Left cardiac atrium (tissue), 4 donors: ENCODE measurements around the gene TMSB4X. TPM values are rescaled to one million over a fixed set of nuclear protein-coding genes. Genes with fewer than 3 reads are reported as not detected.

Experiments used
- ATAC-seq, 2 donors: fragments of 200-7000 bp; cut with Tn5 transposase; one replicate each; pipeline ENCODE4 v1.9.1; 2020; ENCODE audit warnings: mild to moderate bottlenecking in 2 of 2, moderate library complexity in 2 of 2
- DNase-seq: peaks from one replicate; pipeline ENCODE4 v3.0.0-alpha.2; 2020
- intact Hi-C, 2 donors: fragments of 100-400 bp; cut with DNase I; formaldehyde crosslinking; loops; one replicate each; pipeline versions ENCODE4 v1.14.1 to v1.15.1; 2022 to 2023
- total RNA-seq, 2 donors: library from RNA; stranded (reverse); fragmentation: NEBNext Ultra II Directional; extraction: Animal tissue kit (Norgen Biotek cat#: 25700); gene quantifications; one replicate each; pipeline ENCODE4 v1.2.1, GENCODE V29; 2021
- donor health status: DM: no; HTN: yes; CAD: no.
- donor health status: DM: no; HTN: yes; CAD: no; lungs with severe emphysema.
- donor health status: DM: yes; HTN: yes; CAD: no.
- donor health status: Dilated cardiomyopathy.

TMSB4X gene
- total RNA-seq, 2 donors from 2014 or later, result 1,546 to 1,715 TPM

GRCh38 chrX:12987340-12987739, 12.4 kb downstream of the TMSB4X start:
- intact Hi-C loops, result no loop called here
- DNase-seq (no peak), ATAC-seq (no peak)

DNA sequence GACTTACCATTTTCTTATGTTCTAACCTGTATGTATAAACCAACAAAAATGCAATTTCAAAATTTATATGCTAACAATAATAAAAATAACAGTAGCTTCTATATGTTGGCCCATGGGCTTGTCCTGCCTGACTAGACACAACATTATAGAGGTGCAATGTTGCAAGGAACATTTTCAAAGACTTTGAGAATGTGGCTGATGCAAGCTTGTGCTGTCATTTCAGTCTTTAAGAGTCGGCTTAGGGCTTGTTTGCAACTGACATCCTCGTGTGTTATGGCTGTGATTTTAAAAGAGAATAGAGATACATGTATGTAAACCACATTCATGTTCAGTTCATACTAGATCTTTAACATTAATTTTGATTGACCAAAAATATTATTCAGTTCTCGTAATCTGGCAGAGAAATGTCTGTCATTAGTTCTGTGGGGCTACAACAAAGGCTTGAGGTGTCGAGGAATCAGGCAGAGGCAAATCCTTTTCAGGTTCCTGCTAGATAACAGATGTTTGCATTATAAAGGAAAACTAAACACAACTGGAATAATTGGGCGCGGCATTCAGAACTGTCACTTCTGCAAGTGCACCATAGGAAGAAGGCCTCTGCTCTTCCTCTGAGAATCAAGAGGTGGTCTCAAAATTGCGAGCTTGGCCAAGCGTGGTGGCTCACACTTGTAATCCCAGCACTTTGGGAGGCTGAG, 13.1 kb downstream of the TMSB4X start:
- ATAC-seq (no peak), DNase-seq (no peak)
- intact Hi-C loops, result no loop called here

- ATAC-seq, result peak in 1 of 2 donors; percentile 71
- DNase-seq, result no peak
- intact Hi-C loops, result no loop called here
Observed at GRCh38 chrX:12988797-12989196, 13.9 kb downstream of the TMSB4X start.

GRCh38 chrX:12989461-12989860, 14.6 kb downstream of the TMSB4X start:
- intact Hi-C loops, result no loop called here
- ATAC-seq (no peak), DNase-seq (no peak)

- intact Hi-C loops, result no loop called here
- ATAC-seq, result no peak
- DNase-seq, result no peak
Observed at GRCh38 chrX:12991575-12991974, 16.7 kb downstream of the TMSB4X start.

DNA sequence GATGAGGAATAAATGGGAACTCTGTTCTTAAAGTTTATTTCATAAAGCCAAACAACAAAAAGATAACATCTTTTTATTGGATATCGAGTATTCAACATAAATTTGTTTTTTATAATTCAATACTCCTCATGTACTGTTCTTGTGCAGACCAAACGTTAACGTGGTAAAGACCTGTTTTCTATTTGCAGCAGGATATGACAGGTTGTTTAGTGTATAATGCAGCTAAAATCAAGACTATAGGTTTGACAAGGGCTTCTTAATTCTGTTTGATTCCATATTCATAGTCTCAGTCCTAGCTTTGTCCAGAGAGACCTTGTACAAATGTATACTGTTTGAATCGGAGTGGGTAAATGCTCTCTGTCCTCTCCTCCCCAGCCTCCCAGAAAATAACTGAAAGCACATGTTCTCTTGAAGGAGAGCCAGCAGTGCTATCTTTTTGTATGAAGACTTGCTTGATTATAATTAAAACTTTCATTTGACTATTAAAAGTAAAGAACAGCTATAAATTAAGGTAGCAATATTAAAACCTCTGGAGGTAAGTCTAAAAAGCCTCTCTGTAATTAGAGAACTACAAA, 17.7 kb downstream of the TMSB4X start:
- DNase-seq, result no peak
- intact Hi-C loops, result no loop called here
- ATAC-seq, result no peak

DNA sequence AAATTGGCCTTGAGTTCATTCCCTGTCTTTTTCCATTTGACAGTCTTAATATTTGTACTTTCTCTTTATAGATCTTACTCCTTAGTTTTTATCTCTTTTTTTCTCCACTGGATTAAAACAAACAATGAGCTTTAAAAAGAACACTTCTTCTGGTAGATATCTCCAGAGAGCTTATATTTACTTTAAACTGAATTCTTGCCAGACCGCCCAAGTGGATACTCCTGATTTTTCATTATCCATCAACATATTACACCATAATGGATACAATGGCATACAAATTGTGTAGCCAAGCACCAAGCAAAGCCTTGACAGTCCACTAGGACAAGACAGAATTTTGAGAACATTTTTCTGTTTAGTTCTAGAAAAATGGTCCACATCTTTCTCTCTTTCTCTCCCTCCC, 18.9 kb downstream of the TMSB4X start:
- intact Hi-C loops, result no loop called here
- DNase-seq, result no peak
- no peak for ATAC-seq

DNA sequence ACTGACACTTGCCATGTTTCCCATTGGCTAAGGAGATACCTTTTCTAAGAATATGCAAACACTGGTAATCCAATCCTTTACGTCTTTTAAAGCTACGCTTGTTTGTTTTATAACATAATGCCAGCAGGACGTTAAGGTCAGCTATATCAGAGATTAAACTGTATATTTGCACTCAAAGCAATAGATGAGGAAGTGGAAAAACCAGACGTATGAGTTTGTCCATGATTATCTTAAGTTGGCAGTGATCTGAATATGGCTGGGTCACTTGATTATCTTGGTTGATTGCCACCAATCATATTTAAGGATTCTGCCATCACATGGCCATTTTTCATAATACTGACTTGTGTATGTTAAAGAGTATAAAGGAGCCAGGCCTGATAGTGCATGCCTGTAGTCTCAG, 19.4 kb downstream of the TMSB4X start:
- no peak for DNase-seq
- no peak for ATAC-seq
- intact Hi-C loops, result no loop called here

- ATAC-seq (no peak), DNase-seq (no peak)
- intact Hi-C loops, result no loop called here
Observed at GRCh38 chrX:12996934-12997435, 22.1 kb downstream of the TMSB4X start.

DNA sequence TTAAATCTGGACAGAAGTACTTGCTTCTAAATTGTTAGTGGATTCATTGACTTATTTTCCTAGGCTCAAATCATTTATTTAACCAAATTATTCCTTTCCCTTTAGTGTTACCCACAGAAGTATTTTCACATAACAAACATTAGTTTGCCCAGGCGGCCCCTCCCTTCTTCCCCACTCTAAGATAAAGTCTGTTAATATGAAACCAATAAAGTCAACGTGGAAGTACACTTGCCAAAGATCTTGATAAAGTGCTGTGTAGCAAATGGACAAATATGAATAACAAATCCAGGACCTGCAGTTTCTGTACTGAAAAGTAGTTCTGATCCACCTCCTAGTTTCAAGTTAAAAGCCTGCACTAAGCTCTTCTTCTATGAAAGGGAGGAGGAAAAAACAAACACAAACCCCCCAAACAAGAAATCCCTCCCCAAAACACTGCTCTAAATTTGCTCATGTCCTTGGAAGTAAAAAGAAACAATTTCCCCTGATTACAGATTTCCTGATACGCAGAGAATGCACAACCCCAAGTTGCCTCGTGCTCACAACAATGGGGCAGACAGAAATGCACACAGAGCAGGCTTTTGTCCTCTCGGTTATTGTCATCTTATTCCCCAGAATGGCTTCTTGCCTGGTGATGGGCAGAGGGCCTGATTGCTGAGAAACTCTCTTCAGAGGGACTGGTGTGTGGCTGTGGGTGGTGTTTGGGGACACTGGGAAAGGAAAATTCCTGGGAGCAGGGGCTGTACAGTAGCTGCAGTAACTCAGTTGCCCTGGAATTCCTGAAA, 23.2 kb downstream of the TMSB4X start:
- no peak for ATAC-seq
- intact Hi-C loops, result no loop called here
- DNase-seq, result no peak

DNA sequence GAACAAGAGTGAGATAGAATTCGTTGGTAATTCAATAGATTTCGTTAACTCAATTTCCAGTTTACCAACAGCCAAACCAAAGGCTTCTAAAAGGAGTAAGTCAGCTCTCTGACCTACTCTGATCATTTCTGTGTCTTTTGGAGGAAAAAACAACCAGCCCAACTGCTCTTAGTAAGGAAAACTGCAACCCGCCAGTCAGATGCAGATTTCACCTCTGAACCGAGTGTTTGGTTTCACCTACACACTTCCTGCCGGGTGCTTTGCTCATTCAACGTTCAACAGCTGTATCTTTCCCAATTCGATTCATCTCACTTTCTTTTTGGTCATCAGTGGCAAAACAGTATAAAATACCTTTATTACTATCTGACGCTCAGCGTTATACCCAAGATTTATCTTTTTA, 24.5 kb downstream of the TMSB4X start:
- DNase-seq (no peak), ATAC-seq (no peak)
- intact Hi-C loops, result no loop called here

DNA sequence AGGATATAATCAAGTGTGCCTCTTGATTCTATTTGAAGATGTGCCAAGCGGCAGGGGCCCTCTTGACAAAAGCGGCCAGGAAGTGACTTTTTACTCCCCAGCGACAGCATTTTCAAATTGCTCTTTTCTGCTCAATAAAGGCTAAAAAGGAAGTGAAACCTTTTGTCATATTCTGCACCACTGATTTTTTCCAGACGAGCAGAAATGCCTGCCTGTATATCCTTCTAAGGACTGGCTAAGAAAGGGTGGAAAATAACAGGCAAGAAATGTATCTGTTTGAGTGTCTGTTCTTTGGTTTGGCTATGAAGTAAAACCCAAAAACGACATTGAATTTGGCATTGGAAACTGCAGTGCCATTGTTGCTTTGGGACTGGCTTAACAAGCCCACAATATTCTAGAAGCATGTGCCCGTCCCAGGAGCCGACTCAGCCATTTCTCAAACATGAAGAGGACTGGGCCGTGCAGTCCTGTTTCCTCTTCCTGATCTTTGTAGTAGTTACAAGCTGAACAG, 25.4 kb downstream of the TMSB4X start:
- peak; percentile 33 for DNase-seq
- intact Hi-C loops, result no loop called here
- ATAC-seq, result peak; percentile 49 to 63

DNA sequence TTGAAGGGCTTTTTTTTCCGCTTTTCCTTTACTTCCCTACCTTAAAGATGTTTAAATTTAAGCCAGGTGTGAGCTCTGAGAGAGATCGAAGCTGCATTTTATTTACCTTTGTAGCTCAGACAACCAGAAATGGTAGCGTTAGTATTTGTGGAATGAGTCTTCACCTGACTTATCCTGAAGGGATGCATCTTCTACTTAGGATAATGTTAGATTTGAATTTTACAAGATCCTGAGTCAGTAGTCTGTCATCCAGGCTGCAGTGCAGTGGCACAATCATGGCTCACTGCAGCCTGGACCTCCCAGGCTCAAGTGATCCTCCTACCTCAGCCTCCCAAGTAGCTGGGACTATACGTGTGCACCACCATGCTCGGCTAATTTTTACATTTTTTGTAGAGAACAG, 26.2 kb downstream of the TMSB4X start:
- intact Hi-C loops, result no loop called here
- ATAC-seq (no peak), DNase-seq (no peak)

- no peak for DNase-seq
- intact Hi-C loops, result no loop called here
Observed at GRCh38 chrX:13001961-13002671, 27.2 kb downstream of the TMSB4X start.

DNA sequence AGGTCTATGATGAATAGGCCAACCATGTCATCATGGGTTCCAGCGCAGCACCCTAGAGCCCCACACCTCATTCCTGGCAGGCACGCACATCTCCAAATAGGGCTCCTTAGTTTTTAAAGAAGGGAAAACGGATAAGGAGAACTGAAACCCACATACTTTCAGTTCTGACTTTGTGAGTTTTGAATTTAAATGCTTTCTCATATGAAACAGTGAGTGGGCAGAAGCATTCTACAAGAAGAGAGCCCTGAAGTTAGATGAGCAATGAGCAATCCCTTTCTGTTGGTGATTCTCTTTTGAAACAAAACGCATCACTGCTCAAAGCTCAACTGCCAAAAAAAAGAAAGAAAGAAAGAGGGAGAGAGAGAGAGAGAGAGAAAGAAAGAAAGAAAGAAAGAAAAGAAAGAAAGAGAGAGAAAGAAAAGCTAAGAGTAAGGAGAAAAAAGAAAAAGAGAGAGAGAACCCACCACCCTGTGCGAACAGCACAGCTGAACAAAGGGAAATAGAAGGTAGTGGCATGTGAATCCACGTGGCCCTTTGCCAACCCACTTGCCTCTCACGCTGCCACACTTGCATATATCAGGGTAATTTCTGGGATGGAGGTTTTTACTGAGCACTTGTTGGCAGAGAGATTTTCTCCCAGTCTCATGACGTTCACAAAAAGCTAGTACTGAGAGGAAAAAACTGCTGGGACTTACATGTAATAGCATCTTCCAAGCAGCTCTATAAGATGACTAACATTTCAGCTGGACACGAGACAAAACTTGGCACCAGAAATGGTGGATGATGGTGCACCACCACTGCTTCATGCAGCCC, 31.0 kb downstream of the TMSB4X start:
- ATAC-seq (peak in 1 of 2 donors; percentile 48), DNase-seq (no peak)
- intact Hi-C loops, result no loop called here

More at GRCh38 chrX:13001961-13002671, 27.2 kb downstream of the TMSB4X start:
- ATAC-seq, result no peak

GRCh38 chrX:13007519-13008188, 32.7 kb downstream of the TMSB4X start:
- intact Hi-C loops, result no loop called here
- ATAC-seq (peak; percentile 42 to 51), DNase-seq (no peak)

DNA sequence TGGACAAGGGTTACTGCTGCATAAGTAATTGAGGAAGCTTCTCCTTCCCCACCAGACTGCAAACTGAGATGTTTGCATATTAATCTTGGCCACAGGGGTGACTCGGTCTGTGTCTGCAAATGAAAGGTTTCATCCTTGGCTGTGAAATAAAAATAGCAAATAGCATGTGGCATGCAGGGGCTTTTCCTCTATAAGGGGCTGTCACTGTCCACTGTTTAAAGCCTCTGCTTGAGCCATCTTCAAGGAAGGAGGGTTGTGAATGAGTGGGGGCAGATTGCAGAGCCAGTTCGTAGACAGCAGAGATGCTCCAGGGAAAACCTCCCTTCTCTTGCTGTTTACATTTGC, 33.3 kb downstream of the TMSB4X start:
- ATAC-seq (peak in 1 of 2 donors; percentile 8), DNase-seq (no peak)
- intact Hi-C loops, result no loop called here

GRCh38 chrX:13008851-13009250, 33.9 kb downstream of the TMSB4X start:
- intact Hi-C loops, result no loop called here
- ATAC-seq (no peak), DNase-seq (no peak)
